H9 (cell line): Measurements from ENCODE around the gene IL12B. TPM values are rescaled to one million over a fixed set of nuclear protein-coding genes. Genes with fewer than 3 reads are reported as not detected.

Experiments used
- DNase-seq: peaks from one replicate; pipeline ENCODE4 v3.0.0-alpha.2; 2017
- H2AFZ ChIP-seq: one replicate; pipeline ENCODE4 v1.6.1; 2013; ENCODE audit warnings: mild to moderate bottlenecking, low read length, control low read depth, moderate library complexity
- H2AK5ac ChIP-seq: 2 replicates; pipeline ENCODE4 v1.6.1; 2013; ENCODE audit warnings: low read length, control low read depth, mixed read lengths; ENCODE audit not compliant: insufficient read length
- H2BK120ac ChIP-seq: one replicate; pipeline ENCODE4 v1.6.1; 2013; ENCODE audit warnings: low read depth, mild to moderate bottlenecking, low read length, control low read depth, inconsistent platforms; ENCODE audit not compliant: poor library complexity, severe bottlenecking
- H2BK12ac ChIP-seq: 2 replicates; pipeline ENCODE4 v1.6.1; 2013; ENCODE audit warnings: low read length, control low read depth, mixed read lengths, low read depth; ENCODE audit not compliant: insufficient read length
- H2BK15ac ChIP-seq: 2 replicates; pipeline ENCODE4 v1.6.1; 2013; ENCODE audit warnings: low read depth, low read length, control low read depth
- H2BK20ac ChIP-seq: one replicate; pipeline ENCODE4 v1.6.1; 2013; ENCODE audit warnings: low read depth, mild to moderate bottlenecking, low read length, control low read depth, inconsistent platforms; ENCODE audit not compliant: poor library complexity, severe bottlenecking
- H2BK5ac ChIP-seq: 2 replicates; pipeline ENCODE4 v1.6.1; 2013; ENCODE audit warnings: low read length, control low read depth, mixed read lengths; ENCODE audit not compliant: insufficient read length
- H3K14ac ChIP-seq: 2 replicates; pipeline ENCODE4 v1.6.1; 2013; ENCODE audit warnings: low read length, control low read depth; ENCODE audit not compliant: insufficient read depth
- H3K18ac ChIP-seq: 2 replicates; pipeline ENCODE4 v1.6.1; 2013; ENCODE audit warnings: low read depth, mild to moderate bottlenecking, mixed read lengths, low read length, control low read depth; ENCODE audit not compliant: insufficient read length
- H3K23ac ChIP-seq: 2 replicates; pipeline ENCODE4 v1.6.1; 2013; ENCODE audit warnings: low read length, control low read depth, mixed read lengths, low read depth; ENCODE audit not compliant: insufficient read length
- H3K23me2 ChIP-seq: 2 replicates; pipeline ENCODE4 v1.6.1; 2013; ENCODE audit warnings: low read depth, mild to moderate bottlenecking, mixed read lengths, low read length, control low read depth; ENCODE audit not compliant: insufficient read length, poor library complexity, severe bottlenecking
- H3K27ac ChIP-seq: 2 replicates; pipeline ENCODE4 v1.5.1; 2013; ENCODE audit warnings: low read length, control low read depth, mixed read lengths, low read depth; ENCODE audit not compliant: insufficient read length
- H3K27me3 ChIP-seq: 2 replicates; pipeline ENCODE4 v1.6.1; 2013; ENCODE audit warnings: low read length, control low read depth, inconsistent platforms; ENCODE audit not compliant: insufficient read depth
- H3K4ac ChIP-seq: 2 replicates; pipeline ENCODE4 v1.6.1; 2013; ENCODE audit warnings: low read depth, mild to moderate bottlenecking, control low read depth, inconsistent platforms, low read length, moderate library complexity
- H3K4me1 ChIP-seq: 2 replicates; pipeline ENCODE4 v1.6.1; 2013; ENCODE audit warnings: low read length, control low read depth, inconsistent platforms; ENCODE audit not compliant: insufficient read depth
- H3K4me2 ChIP-seq: 2 replicates; pipeline ENCODE4 v1.6.1; 2013; ENCODE audit warnings: low read length, control low read depth, mixed read lengths; ENCODE audit not compliant: insufficient read length, insufficient read depth
- H3K56ac ChIP-seq: 2 replicates; pipeline ENCODE4 v1.6.1; 2013; ENCODE audit warnings: low read depth, mild to moderate bottlenecking, mixed read lengths, low read length, control low read depth; ENCODE audit not compliant: insufficient read length
- H3K79me1 ChIP-seq: 2 replicates; pipeline ENCODE4 v1.6.1; 2013; ENCODE audit warnings: low read depth, mild to moderate bottlenecking, moderate library complexity, low read length, control low read depth, inconsistent platforms; ENCODE audit not compliant: insufficient read depth, poor library complexity, severe bottlenecking
- H3K79me2 ChIP-seq: 2 replicates; pipeline ENCODE4 v1.6.1; 2013; ENCODE audit warnings: low read length, control low read depth, inconsistent platforms; ENCODE audit not compliant: insufficient read depth
- H3K9ac ChIP-seq: 2 replicates; pipeline ENCODE4 v1.6.1; 2013; ENCODE audit warnings: low read length, control low read depth, mixed read lengths; ENCODE audit not compliant: insufficient read length; ENCODE audit errors: extremely low read depth
- H3K9me3 ChIP-seq: one replicate; pipeline ENCODE4 v1.6.1; 2013; ENCODE audit warnings: low read depth, low read length, inconsistent platforms; ENCODE audit not compliant: control insufficient read depth
- H3T11ph ChIP-seq: one replicate; pipeline ENCODE4 v1.6.1; 2013; ENCODE audit warnings: mild to moderate bottlenecking, low read length, control low read depth, inconsistent platforms
- H4K20me1 ChIP-seq: one replicate; pipeline ENCODE4 v1.6.1; 2013; ENCODE audit not compliant: control insufficient read depth, insufficient read length, insufficient read depth
- H4K5ac ChIP-seq: 2 replicates; pipeline ENCODE4 v1.6.1; 2013; ENCODE audit warnings: low read depth, mild to moderate bottlenecking, mixed read lengths, low read length, control low read depth; ENCODE audit not compliant: insufficient read length
- H4K8ac ChIP-seq: replicated peaks from 2 replicates; pipeline ENCODE4 v1.6.1; 2013; ENCODE audit warnings: low read length, control low read depth, mixed read lengths, low read depth; ENCODE audit not compliant: insufficient read length
- H4K91ac ChIP-seq: 2 replicates; pipeline ENCODE4 v1.6.1; 2013; ENCODE audit warnings: low read depth, mild to moderate bottlenecking, moderate library complexity, mixed read lengths, low read length, control low read depth; ENCODE audit not compliant: insufficient read length
- H3K27ac Mint-ChIP-seq, 3 experiments: 2 replicates in 2 of 3; 3 replicates in 1 of 3; pipeline ENCODE4 v1.8.0; 2020 to 2021; ENCODE audit warnings: mixed read lengths in 3 of 3, mild to moderate bottlenecking in 1 of 3, moderate library complexity in 1 of 3
- H3K27me3 Mint-ChIP-seq: 2 replicates; pipeline ENCODE4 v1.8.0; 2021; ENCODE audit warnings: low read depth, mild to moderate bottlenecking, moderate library complexity, mixed read lengths
- H3K36me3 Mint-ChIP-seq, 3 experiments: 2 replicates in 2 of 3; 3 replicates in 1 of 3; pipeline ENCODE4 v1.8.0; 2020 to 2021; ENCODE audit warnings: low read depth in 3 of 3, mixed read lengths in 3 of 3; ENCODE audit not compliant: insufficient read depth in 1 of 3
- H3K4me1 Mint-ChIP-seq, 2 experiments: 2 replicates each; pipeline ENCODE4 v1.8.0; 2020; ENCODE audit warnings: mixed read lengths in 2 of 2
- H3K4me3 Mint-ChIP-seq, 2 experiments: 2 replicates in 1 of 2; 3 replicates in 1 of 2; pipeline ENCODE4 v1.8.0; 2020 to 2021; ENCODE audit warnings: mild to moderate bottlenecking in 2 of 2, mixed read lengths in 2 of 2, moderate library complexity in 1 of 2
- H3K9me3 Mint-ChIP-seq, 2 experiments: 2 replicates in 1 of 2; 3 replicates in 1 of 2; pipeline ENCODE4 v1.8.0; 2020; ENCODE audit warnings: mild to moderate bottlenecking in 2 of 2, mixed read lengths in 2 of 2, moderate library complexity in 1 of 2
- CTCF ChIP-seq: fragments of 200-600 bp; sonication (generic); conservative IDR thresholded peaks from 3 replicates; pipeline ENCODE4 v1.8.0; 2021; ENCODE audit warnings: antibody characterized with exemption, mild to moderate bottlenecking
- total RNA-seq: library from RNA; stranded (reverse); gene quantifications from 2 replicates; pipeline ENCODE4 v1.2.1, GENCODE V29; 2021

Gene IL12B
- total RNA-seq, 1 experiment from 2014 or later, result not detected

- H3K4me2 ChIP-seq, result no peak overlapping the region
- no peak overlapping the region for H2BK20ac ChIP-seq
- H3K4ac ChIP-seq, result no peak overlapping the region
- H4K20me1 ChIP-seq, result no peaks in the 10 kb centered on the region
- H3K18ac ChIP-seq, result no peak overlapping the region
- Mint-ChIP-seq H3K27ac (no peak overlapping the region), H3K9me3 (no peaks in the 10 kb centered on the region), H3K27me3 (no peaks in the 10 kb centered on the region), H3K4me3 (no peak overlapping the region), H3K4me1 (no peaks in the 10 kb centered on the region), H3K36me3 (peaks cover 6 to 57% (median 41%) of the 10 kb centered on the region in 3 experiments; a peak in 5 of 7 replicates)
- no peak for DNase-seq
- H4K8ac ChIP-seq, result no peak overlapping the region
- H3K56ac ChIP-seq, result no peak overlapping the region
- H3K27ac ChIP-seq, result no peak overlapping the region
- H3K79me1 ChIP-seq, result no peaks in the 10 kb centered on the region
- no peaks in the 10 kb centered on the region for H3K9me3 ChIP-seq
- H2BK15ac ChIP-seq, result no peak overlapping the region
- no peak overlapping the region for H3T11ph ChIP-seq
- H2BK5ac ChIP-seq, result no peak overlapping the region
- H3K23ac ChIP-seq, result no peak overlapping the region
- H4K91ac ChIP-seq, result no peak overlapping the region
- H3K9ac ChIP-seq, result no peak overlapping the region
- no peak overlapping the region for H2BK120ac ChIP-seq
- no peaks in the 10 kb centered on the region for H3K79me2 ChIP-seq
- no peak overlapping the region for H2AFZ ChIP-seq
- H2AK5ac ChIP-seq, result no peak overlapping the region
- no peaks in the 10 kb centered on the region for H3K27me3 ChIP-seq
- TF ChIP-seq CTCF, result no peak
- H3K14ac ChIP-seq, result no peak overlapping the region
- H2BK12ac ChIP-seq, result no peak overlapping the region
- no peaks in the 10 kb centered on the region for H3K4me1 ChIP-seq
- H4K5ac ChIP-seq, result no peak overlapping the region
- H3K23me2 ChIP-seq, result no peaks in the 10 kb centered on the region
These were observed 55.6 kb downstream of the IL12B start for GRCh38 chr5:159274676-159275075.
